ENCODE measurements around the gene APEH. TPM values are rescaled to one million over a fixed set of nuclear protein-coding genes. Genes with fewer than 3 reads are reported as not detected.

The APEH gene
- total RNA-seq, 4 donors from 2014 or later = 60.7 to 102 (median 89.4) TPM

DNA sequence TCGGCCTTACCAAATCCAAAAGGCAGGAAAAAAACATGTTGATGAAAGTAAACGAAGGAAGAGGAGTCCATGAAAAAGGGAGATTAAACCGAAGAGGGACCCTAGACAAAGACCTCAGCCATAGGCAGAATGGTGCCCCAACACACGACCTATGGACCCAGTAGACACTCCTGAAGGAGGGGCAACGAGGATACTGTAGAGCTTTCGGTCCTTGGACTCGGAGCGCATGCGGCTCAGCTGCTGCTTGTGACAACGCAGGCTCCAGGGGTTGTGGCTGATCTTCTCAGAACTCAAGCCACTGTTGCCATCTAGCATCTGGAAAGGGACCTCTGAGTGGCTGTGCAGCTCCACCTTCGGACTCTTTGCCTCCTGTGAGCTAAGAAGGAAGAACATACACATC, 58.4 kb downstream of the APEH start:
- H3K4me3 ChIP-seq = no peak overlapping the region
- intact Hi-C loops (cut with DNase I) = no loop called here
- no peak overlapping the region for H3K27ac ChIP-seq
- TF ChIP-seq POLR2A (IDR thresholded peaks at IDR 0.05) = no peak
- TF ChIP-seq, protein P1, sequence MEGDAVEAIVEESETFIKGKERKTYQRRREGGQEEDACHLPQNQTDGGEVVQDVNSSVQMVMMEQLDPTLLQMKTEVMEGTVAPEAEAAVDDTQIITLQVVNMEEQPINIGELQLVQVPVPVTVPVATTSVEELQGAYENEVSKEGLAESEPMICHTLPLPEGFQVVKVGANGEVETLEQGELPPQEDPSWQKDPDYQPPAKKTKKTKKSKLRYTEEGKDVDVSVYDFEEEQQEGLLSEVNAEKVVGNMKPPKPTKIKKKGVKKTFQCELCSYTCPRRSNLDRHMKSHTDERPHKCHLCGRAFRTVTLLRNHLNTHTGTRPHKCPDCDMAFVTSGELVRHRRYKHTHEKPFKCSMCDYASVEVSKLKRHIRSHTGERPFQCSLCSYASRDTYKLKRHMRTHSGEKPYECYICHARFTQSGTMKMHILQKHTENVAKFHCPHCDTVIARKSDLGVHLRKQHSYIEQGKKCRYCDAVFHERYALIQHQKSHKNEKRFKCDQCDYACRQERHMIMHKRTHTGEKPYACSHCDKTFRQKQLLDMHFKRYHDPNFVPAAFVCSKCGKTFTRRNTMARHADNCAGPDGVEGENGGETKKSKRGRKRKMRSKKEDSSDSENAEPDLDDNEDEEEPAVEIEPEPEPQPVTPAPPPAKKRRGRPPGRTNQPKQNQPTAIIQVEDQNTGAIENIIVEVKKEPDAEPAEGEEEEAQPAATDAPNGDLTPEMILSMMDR (IDR thresholded peaks at IDR 0.05) = no peak
- H3K36me3 ChIP-seq = peaks cover 5 to 97% (median 38%) of the 10 kb centered on the region in 3 donors
- 85 to 95% methylated on average over 9 to 11 of the region's 11 CpGs for WGBS, 2 donors
- H3K4me1 ChIP-seq = no peaks in the 10 kb centered on the region
- H3K27me3 ChIP-seq = no peaks in the 10 kb centered on the region
- no peaks in the 10 kb centered on the region for H3K9me3 ChIP-seq
- DNase-seq = no peak

DNA sequence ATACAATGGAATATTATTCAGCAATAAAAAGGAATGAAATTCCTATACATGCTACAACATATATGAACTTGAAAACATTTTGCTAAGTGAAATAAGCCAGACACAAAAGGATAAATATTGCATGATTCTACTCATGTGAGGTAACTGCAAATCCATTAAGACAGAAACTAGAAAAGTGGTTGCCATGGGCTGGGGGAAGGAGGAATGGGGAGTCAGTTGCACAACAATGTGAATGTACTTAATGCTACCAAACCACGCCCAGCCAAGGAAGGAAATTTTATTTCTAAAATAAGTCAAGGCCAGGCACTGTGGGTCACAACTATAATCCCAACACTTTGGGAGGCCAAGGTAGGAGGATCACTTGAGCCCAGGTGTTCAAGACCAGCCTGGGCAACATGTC, 59.4 kb downstream of the APEH start:
- Histone ChIP-seq H3K4me1 (no peaks in the 10 kb centered on the region), H3K27me3 (no peaks in the 10 kb centered on the region), H3K9me3 (no peaks in the 10 kb centered on the region), H3K36me3 (peaks cover 0 to 97% (median 46%) of the 10 kb centered on the region in 3 donors), H3K4me3 (no peak overlapping the region), H3K27ac (no peak overlapping the region)
- WGBS, 2 donors = 80 to 84% methylated on average over 1 of the region's 1 CpG
- no peak for DNase-seq
- intact Hi-C loops (cut with DNase I) = no loop called here
- no peak for TF ChIP-seq POLR2A (IDR thresholded peaks at IDR 0.05)
- TF ChIP-seq, protein P1 (IDR thresholded peaks at IDR 0.05) = no peak

Small RNA genes lying within 50 kb of the gene (small RNA-seq; reads per million reads assigned to genes)
- gene AMIGO3 = 0 reads per million in 4 donors

Other genes starting within 250 kb of the APEH start
- 1 to 10 TPM; 1.8 to 7.6 (median 3.3) TPM for gene NICN1, start 245.0 kb upstream of the APEH start, total RNA-seq
- 10 to 100 TPM; 36.2 to 74.2 (median 51.3) TPM for gene DAG1, start 204.1 kb upstream of the APEH start, total RNA-seq
- under 1 TPM; 0.11 to 0.19 (median 0.16) TPM for gene BSN, start 119.9 kb upstream of the APEH start, total RNA-seq
- 10 to 100 TPM in 1 of 4 donors, 1 to 10 TPM in 3; 2.3 to 12.2 (median 2.7) TPM for gene MST1, start 15.1 kb downstream of the APEH start, total RNA-seq
- 10 to 100 TPM; 14.7 to 21.8 (median 15.8) TPM for gene RNF123, start 15.2 kb downstream of the APEH start, total RNA-seq
- gene AMIGO3, start 45.3 kb downstream of the APEH start, total RNA-seq = 1 to 10 TPM in 2 of 4 donors, not detected in 2; 1.3 to 2.2 TPM
- 10 to 100 TPM; 17.7 to 49.7 (median 33.8) TPM for gene GMPPB, start 49.6 kb downstream of the APEH start, total RNA-seq
- 10 to 100 TPM; 23.0 to 35.1 (median 28.1) TPM for gene IP6K1, start 112.2 kb downstream of the APEH start, total RNA-seq
- gene CDHR4, start 125.5 kb downstream of the APEH start, total RNA-seq = not detected
- gene INKA1, start 128.9 kb downstream of the APEH start, total RNA-seq = 10 to 100 TPM; 15.2 to 23.3 (median 19.9) TPM
- 10 to 100 TPM in 3 of 4 donors, 1 to 10 TPM in 1; 8.1 to 43.3 (median 33.8) TPM for gene UBA7, start 139.6 kb downstream of the APEH start, total RNA-seq
- gene TRAIP, start 182.2 kb downstream of the APEH start, total RNA-seq = 10 to 100 TPM in 1 of 4 donors, 1 to 10 TPM in 3; 2.3 to 10.1 (median 4.1) TPM
- under 1 TPM in 1 of 4 donors, not detected in 3; 0.19 TPM for gene CAMKV, start 195.6 kb downstream of the APEH start, total RNA-seq
- 10 to 100 TPM in 3 of 4 donors, 1 to 10 TPM in 1; 5.4 to 26.5 (median 14.5) TPM for gene MST1R, start 229.5 kb downstream of the APEH start, total RNA-seq

All from esophagus squamous epithelium (tissue), 5 donors.